Lower leg skin (tissue), 3 donors: ENCODE results near the gene MS4A8.

Experiments
- POLR2A ChIP-seq, 2 donors: fragments of 450-650 bp; IDR thresholded peaks; one replicate each; pipeline ENCODE4 v1.6.1; 2016 to 2017; ENCODE audit warnings: antibody characterized with exemption in 2 of 2, mild to moderate bottlenecking in 1 of 2, moderate library complexity in 1 of 2
- TF ChIP-seq, protein P1 (sequence below), 3 donors: fragments of 450-650 bp; IDR thresholded peaks; one replicate each; pipeline ENCODE4 v1.5.1; 2016; ENCODE audit warnings: antibody characterized with exemption in 3 of 3, mild to moderate bottlenecking in 3 of 3, moderate library complexity in 2 of 3

DNA sequence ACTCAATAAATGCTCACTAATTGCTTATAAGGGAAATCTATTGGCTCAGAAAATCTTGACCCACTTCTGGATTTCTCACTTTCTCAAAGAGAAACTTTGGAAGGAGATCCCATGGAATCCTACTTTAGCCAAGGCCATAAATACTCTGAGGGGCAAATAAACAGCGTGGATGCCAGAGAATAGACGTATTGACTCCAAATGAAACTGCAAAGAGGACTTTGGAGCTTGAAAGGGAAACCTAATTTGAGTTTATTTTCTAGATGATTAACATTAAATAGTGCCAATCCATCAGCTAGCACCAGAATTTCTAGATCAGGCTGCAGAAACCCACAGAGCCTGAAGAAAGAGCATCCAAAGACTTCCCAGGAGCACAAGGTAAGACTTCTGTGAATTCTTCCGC lies 25.0 kb downstream of the MS4A8 start, which contains the start of gene MS4A18:
- TF ChIP-seq, protein P1, sequence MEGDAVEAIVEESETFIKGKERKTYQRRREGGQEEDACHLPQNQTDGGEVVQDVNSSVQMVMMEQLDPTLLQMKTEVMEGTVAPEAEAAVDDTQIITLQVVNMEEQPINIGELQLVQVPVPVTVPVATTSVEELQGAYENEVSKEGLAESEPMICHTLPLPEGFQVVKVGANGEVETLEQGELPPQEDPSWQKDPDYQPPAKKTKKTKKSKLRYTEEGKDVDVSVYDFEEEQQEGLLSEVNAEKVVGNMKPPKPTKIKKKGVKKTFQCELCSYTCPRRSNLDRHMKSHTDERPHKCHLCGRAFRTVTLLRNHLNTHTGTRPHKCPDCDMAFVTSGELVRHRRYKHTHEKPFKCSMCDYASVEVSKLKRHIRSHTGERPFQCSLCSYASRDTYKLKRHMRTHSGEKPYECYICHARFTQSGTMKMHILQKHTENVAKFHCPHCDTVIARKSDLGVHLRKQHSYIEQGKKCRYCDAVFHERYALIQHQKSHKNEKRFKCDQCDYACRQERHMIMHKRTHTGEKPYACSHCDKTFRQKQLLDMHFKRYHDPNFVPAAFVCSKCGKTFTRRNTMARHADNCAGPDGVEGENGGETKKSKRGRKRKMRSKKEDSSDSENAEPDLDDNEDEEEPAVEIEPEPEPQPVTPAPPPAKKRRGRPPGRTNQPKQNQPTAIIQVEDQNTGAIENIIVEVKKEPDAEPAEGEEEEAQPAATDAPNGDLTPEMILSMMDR (IDR thresholded peaks at IDR 0.05), result no peak
- TF ChIP-seq POLR2A (IDR thresholded peaks at IDR 0.05), result no peak
